ENCODE results near the gene ATP9A. TPM values are rescaled to one million over a fixed set of nuclear protein-coding genes. Genes with fewer than 3 reads are reported as not detected.

Gene ATP9A
- total RNA-seq, 1 donor, result 69.1 TPM

DNA sequence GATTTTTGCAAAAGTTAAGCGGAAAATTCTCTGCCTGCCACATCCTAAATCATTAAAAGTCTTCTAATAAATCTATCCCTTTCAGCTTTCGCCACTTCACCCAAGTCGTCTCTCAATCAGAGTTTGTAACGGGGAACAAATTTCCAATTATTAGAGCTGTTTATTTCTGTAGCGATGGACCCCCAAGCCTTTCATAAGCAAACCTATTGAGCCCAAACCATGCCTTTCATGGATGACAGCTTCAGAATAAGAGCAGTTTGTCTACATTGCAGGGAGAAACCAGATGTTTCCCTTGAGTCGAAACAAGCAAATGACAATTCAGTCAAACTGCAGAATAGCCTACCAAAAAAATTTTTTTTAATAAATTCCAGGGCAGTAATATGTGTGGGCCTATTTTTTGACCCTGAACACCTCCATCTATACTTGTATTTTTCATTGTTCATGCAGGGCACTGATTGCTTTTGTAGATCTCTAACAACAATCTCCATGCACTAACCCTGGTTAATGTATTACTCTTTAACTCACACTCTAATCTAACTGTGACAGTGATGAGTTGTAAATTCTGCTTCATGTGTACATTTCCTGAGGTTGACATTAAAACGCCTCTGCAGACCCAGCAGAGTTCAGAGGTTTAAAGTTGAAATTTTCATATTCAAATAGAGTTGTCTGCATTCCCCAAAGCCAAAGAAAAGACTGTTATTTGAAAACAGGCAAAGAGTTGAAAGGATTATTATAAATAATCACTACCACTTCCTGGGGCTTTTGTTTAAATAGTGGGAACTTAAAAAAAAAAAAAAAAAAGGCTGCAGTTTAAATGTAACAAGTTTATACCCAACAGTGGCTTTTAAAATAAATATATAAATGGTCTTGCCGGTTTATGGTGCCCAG is 64.5 kb downstream of the ATP9A start:
- TF ChIP-seq, protein P1, sequence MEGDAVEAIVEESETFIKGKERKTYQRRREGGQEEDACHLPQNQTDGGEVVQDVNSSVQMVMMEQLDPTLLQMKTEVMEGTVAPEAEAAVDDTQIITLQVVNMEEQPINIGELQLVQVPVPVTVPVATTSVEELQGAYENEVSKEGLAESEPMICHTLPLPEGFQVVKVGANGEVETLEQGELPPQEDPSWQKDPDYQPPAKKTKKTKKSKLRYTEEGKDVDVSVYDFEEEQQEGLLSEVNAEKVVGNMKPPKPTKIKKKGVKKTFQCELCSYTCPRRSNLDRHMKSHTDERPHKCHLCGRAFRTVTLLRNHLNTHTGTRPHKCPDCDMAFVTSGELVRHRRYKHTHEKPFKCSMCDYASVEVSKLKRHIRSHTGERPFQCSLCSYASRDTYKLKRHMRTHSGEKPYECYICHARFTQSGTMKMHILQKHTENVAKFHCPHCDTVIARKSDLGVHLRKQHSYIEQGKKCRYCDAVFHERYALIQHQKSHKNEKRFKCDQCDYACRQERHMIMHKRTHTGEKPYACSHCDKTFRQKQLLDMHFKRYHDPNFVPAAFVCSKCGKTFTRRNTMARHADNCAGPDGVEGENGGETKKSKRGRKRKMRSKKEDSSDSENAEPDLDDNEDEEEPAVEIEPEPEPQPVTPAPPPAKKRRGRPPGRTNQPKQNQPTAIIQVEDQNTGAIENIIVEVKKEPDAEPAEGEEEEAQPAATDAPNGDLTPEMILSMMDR (IDR thresholded peaks at IDR 0.05; ENCODE audit: insufficient read depth, low read length), result no peak
- no peak overlapping the region for H3K4me3 ChIP-seq (ENCODE audit: low read depth, low read length)
- DNase-seq (ENCODE audit: low read depth), result no peak

DNA sequence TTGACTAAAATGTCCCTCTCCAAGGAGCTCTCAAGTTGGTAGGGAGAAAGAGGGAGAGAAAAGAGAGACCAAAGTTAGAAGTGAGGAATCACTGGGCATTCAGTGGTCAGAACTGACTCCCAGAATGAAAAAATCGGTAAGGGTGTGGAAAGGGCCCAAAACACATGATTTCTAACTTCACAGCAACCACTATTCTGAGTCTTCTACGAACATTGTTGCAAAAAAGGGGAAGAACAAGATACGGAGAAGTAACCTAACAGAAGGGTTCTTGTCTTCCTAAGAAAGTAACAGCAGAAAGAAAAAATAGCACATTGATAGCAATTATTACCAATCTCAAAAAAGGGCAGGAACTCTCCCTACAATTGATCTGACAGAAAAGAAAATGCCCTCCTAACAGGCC is 65.6 kb downstream of the ATP9A start:
- no peak for DNase-seq (ENCODE audit: low read depth)
- TF ChIP-seq, protein P1 (IDR thresholded peaks at IDR 0.05; ENCODE audit: insufficient read depth, low read length), result no peak

GRCh38 chr20:51700809-51701285 is 67.3 kb downstream of the ATP9A start:
- TF ChIP-seq, protein P1 (IDR thresholded peaks at IDR 0.05; ENCODE audit: insufficient read depth, low read length), result peak; percentile 82
- DNase-seq (ENCODE audit: low read depth), result peak; percentile 60
- H3K4me3 ChIP-seq (ENCODE audit: low read depth, low read length), result no peak overlapping the region

More for the DNA sequence above, 65.6 kb downstream of the ATP9A start:
- H3K4me3 ChIP-seq (ENCODE audit: low read depth, low read length), result no peak overlapping the region

GRCh38 chr20:51698252-51698651 is 69.9 kb downstream of the ATP9A start:
- no peak for DNase-seq (ENCODE audit: low read depth)
- no peak overlapping the region for H3K4me3 ChIP-seq (ENCODE audit: low read depth, low read length)
- TF ChIP-seq, protein P1 (IDR thresholded peaks at IDR 0.05; ENCODE audit: insufficient read depth, low read length), result no peak

GRCh38 chr20:51697096-51697826 is 70.9 kb downstream of the ATP9A start:
- no peak overlapping the region for H3K4me3 ChIP-seq (ENCODE audit: low read depth, low read length)
- peak; percentile 16 for DNase-seq (ENCODE audit: low read depth)
- TF ChIP-seq, protein P1 (IDR thresholded peaks at IDR 0.05; ENCODE audit: insufficient read depth, low read length), result no peak

DNA sequence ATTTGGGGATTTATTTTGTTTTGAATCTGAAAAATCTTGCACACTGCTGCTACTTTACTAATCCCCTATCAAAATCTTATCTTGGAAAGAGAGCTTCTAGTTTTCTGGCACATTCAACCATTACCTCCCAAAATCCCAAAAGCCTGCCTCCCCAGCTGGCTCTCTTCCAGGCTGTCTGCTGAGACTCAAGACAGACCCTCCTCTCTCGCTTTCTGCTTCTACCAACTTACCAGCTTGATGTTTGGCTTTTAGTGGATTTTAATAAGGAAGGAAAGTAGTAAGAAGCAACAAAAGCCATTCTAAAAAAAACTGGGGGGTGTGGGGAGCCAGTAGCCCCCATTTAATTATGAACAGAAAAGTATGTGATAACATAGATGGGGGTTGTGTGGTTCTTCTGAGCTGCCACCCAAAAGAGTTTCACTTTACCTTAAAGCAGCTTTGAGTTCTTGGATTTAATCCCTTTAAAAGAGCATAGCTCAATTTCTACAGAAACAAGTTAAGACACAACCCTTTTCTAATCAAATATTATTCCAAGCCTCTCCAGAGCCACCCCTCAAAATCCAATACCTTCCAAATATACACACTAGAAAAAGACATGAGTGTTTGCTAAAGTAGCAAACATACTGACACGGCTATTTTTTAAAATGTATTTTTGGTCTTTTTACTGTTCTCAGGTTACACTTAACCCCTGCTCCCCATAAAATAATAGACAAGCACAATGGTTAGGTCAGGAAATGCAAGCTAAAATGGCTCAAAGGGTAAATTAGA is 71.7 kb downstream of the ATP9A start:
- peak overlapping the region; percentile 45 for H3K4me3 ChIP-seq (ENCODE audit: low read depth, low read length)
- DNase-seq (ENCODE audit: low read depth), result peak; percentile 73
- TF ChIP-seq, protein P1 (IDR thresholded peaks at IDR 0.05; ENCODE audit: insufficient read depth, low read length), result no peak
